NCI-H1417 (cell line): ENCODE data around the gene DVL1.
"Not testable (repeated sequence)": the region's sequence is repeated elsewhere in the genome, so short reads cannot be mapped to it uniquely, and the experiment has no call there.

ENCODE experiments used
- DNase-seq, 3 experiments: peaks; one replicate each; lab custom pipeline; 2025; lab: John Stamatoyannopoulos, UW

DVL1 gene

DNA sequence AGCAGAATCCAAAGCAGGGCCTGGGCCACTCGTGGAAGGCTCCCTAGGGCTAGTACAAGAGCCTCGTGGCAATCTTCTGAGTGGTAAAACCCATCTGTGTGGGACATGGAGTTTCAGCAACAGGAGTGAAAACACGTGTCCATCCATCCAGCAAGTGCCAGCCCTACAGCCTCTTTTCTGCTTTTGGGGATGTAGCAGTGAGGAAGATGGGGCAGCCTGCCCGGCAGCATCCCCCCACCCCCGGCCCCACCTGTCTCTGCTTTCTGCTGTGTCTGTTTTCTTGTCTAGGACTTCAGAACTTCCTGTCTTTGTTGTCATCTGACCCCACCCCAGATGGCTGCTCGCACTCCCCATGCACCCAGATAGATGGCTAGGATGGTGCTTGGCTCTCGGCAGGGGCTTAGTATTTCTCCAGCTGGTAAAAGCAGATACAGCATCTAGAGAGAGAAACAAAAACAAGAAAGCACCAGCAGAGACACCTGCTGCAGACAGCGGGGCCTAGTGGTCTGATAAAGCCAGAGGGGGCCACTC, 23.1 kb downstream of the DVL1 start:
- no peak for DNase-seq

GRCh38 chr1:1325288-1326074, 23.7 kb downstream of the DVL1 start:
- DNase-seq = no peak

DNA sequence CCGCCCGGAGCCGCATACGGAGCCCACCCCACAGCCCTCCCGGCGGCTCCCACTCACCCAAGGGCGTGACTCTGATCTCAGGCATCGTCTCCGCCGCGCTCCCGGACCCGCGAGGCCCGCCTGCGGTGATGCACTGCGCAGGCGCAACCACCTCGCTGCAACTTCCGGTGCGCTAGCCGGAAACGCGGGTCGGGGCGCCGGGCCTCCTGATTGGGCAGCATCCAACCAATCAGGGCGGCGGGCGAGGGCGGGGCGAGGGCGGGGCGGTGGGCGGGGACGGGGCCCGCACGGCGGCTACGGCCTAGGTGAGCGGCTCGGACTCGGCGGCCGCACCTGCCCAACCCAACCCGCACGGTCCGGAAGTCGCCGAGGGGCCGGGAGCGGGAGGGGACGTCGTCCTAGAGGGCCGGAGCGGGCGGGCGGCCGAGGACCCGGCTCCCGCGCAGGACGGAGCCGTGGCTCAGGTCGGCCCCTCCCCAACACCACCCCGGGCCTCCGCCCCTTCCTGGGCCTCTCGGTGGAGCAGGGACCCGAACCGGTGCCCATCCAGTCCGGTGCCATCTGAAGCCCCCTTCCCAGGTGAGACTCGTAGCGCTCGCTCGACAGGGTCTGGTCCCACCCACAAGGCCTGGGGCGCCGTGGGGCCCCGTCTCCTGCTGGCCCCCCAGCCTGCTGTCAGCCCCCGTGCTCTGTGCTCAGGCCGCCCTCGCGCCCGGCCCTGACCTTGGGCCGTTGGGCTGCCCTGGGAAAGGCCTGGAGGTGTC, 24.5 kb downstream of the DVL1 start, which contains the start of the genes CPTP and INTS11:
TSS of gene CPTP (plus strand) at position 279 of the 764 bp plus-strand sequence. CDS start 2,109 bp downstream, outside the sequence.
TSS of gene INTS11 (minus strand) at position 137 of the 764 bp plus-strand sequence. CDS start at position 85, 52 bp downstream.
- DNase-seq = peak; percentile 86 to 95 (median 93)

GRCh38 chr1:1324084-1324523, 25.1 kb downstream of the DVL1 start:
- no peak for DNase-seq

DNA sequence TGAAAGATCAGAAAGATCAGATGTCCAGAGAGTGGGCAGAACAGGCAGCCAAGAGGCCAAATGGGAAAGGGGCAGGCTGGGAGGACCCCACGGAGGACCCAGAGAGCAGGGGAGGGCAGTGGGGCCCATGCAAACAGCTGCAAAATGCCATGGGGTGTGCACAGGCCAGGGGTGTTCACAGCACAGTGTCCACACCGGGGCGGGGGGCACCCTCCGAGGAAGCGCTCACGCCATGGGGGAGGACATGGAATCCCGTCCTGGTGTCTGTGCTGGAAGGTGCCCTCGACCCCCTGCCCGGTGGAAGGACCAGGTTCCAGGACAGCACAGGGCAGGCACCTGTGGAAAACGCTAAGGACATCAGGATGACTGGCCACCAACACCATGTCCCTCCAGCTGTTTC, 26.3 kb downstream of the DVL1 start:
- no peak for DNase-seq

- DNase-seq = no peak
These were observed 26.8 kb downstream of the DVL1 start for GRCh38 chr1:1322418-1322817.

DNA sequence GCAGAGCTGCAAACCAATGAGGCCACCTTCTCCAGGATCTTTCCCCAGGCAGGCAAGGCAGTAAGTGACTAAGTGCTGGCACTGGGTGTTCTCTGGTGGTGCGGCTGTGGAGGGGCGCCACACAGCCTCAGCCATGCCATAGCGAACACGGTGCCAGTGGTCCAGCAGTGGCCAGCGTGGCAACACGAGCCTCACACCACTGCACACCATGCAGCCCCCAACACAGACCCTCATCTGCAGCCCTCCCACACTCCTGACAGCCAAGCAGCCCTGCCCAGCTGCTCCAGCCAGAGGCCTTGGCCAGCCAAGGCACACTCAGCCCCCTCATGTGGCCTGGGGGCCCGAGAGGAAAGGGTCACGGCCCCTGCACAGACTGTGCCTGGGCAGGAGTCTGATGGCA, 27.7 kb downstream of the DVL1 start:
- no peak for DNase-seq

- no peak for DNase-seq
These were observed 28.4 kb downstream of the DVL1 start for GRCh38 chr1:1320666-1321448.

GRCh38 chr1:1319646-1319941, 29.6 kb downstream of the DVL1 start:
- no peak for DNase-seq

- DNase-seq = no peak
These were observed 30.2 kb downstream of the DVL1 start for GRCh38 chr1:1318777-1319645.

DNA sequence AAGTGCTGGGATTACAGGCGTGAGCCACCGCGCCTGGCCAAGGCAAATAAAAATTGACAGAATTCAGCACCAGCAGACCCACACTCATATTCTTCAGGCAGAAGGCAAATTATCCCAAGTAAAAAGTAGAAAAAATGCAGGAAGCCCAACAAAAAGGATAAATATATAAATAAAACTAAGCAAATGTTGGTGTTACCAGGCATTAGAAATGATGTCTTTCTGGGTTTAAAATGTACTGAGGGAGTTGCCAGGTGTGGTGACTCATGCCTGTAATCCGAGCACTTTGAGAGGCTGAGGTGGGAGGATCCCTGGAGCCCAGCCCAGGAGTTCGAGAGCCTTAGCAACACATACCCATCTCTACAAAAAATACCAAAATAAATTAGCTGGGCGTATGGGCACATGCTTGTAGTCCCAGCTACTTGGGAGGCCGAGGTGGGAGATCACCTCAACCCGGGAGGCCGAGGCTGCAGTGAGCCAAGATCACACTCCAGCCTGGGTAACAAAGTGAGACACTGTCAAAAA, 31.0 kb downstream of the DVL1 start:
- DNase-seq = peak in 2 of 3 experiments; percentile 23 to 41

- DNase-seq = no peak
These were observed 31.8 kb downstream of the DVL1 start for GRCh38 chr1:1317420-1317819.

DNA sequence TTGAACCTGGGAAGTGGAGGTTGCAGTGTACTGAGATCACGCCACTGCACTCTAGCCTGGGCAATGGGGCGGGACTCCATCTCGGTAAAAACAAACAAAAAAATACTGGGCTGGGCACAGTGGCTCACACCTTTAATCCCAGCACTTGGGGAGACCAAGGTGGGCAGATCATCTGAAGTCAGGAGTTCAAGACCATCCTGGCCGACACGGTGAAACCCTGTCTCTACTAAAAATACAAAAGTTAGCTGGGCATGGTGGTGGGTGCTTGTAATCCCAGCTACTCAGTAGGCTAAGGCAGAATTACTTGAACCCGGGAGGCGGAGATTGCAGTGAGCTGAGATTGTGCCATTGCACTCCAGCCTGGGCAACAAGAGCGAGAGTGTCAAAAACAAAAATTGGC, 33.0 kb downstream of the DVL1 start:
- not testable (repeated sequence) for DNase-seq

DNA sequence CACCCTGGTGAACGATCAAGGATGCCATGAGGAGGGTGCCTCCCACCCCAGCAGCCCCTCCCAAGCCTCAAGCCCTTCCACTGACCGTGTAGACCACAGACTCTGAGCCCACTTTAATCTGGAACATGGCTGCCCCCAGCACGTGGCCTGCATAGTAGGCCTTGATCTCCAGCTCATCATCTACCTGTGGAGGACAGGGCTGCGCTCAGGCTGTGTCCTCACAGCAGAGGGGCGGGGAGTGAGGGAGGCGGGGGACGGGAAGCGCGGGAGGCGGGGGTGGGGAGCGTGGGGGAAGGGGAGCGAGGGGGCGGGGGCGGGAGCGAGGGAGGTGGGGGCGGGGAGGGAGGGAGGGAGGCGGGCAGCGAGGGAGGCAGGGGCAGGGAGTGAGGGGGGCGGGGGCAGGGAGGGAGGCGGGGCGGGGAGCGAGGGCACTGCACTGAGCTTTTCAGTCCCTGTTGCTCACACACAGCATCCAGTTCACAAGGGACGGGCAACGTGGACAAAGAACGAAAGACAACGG, 33.7 kb downstream of the DVL1 start:
- DNase-seq = no peak

- DNase-seq = no peak
These were observed 34.4 kb downstream of the DVL1 start for GRCh38 chr1:1314678-1315335.

DNA sequence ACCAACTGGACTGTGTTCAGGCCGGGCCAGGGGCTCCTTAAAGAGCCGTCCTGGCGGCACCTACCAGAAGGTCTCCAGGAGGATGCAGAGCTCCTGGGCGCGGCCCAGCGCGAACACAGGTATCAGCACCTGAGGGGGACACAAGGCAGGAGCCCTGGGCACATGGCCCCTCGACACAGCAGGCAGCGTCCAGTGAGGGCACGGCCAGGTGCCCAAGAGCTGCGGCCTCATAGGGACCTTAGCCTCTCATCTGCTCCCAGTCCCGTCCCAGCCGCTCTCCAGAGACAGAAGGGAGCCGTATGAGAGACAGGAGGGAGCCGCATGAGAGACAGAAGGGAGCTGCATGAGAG, 35.0 kb downstream of the DVL1 start:
- no peak for DNase-seq

- DNase-seq = no peak
These were observed 35.5 kb downstream of the DVL1 start for GRCh38 chr1:1313500-1314236.

DNA sequence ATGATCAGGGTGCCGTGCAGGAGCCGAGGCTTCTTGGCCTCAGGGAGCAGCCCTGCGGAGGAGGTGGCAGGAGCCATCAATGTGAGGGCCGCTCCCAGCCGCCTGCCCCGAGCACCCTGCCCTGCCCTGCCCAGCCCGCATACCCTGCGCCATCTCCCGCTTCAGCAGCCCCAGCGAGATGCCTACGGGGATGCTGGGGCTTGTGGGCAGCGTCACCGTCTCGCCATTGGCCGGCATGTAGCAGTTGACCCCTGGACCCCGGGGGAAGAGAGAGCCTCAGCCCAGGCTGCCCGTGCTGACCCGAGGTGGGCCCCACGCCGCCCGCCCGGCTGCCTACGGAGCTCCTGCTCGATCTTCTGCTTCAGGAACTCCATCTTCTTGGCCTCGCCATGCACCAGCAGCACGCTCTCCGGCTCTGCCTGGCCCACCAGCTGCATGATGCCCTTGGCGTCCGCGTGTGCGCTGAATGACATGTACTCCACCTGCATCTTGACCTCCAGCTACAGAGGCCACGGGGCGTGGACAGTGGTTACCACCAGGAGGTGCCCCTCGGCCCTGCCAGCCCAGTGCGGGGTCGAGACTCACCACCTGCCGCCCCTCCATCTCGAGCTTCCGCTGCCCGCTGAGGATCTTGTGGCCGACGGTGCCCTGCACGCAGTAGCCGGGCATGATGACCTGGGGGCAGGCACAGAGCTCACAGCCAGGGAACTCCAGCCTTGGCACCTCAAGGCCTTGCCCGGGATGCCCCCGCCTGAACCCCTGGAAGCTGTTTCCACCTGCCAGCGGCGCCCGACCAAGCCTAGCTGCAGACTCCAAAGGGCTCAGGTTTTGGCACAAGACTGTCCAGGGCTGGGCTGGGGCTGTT, 36.5 kb downstream of the DVL1 start:
- DNase-seq = no peak
